Hematopoietic multipotent progenitor cell treated with erythropoietin and hydrocortisone succinate and interleukin-3 and kit ligand, for 4 days (in vitro differentiated cells): Measurements from ENCODE around the gene SENP5.
"Not testable (repeated sequence)": the region's sequence is repeated elsewhere in the genome, so short reads cannot be mapped to it uniquely, and the experiment has no call there.

ENCODE experiments used
- DNase-seq: peaks from one replicate; pipeline ENCODE4 v3.0.0-alpha.2; 2015

Gene SENP5

GRCh38 chr3:196942226-196942914, 74.7 kb downstream of the SENP5 start, which contains the start of gene NCBP2:
TSS of gene NCBP2 (minus strand) at chr3:196942528. CDS start at chr3:196942503, 25 bp downstream.
- DNase-seq: peak; percentile 99

GRCh38 chr3:196942915-196943277, 75.2 kb downstream of the SENP5 start:
- peak; percentile 46 for DNase-seq

GRCh38 chr3:196944037-196944790, 76.5 kb downstream of the SENP5 start:
- DNase-seq: not testable (repeated sequence)

- DNase-seq: peak; percentile 50
These were observed 79.6 kb downstream of the SENP5 start for GRCh38 chr3:196947136-196947859.

- DNase-seq: no peak
These were observed 80.2 kb downstream of the SENP5 start for GRCh38 chr3:196947860-196948441.

GRCh38 chr3:196948442-196949284, 80.9 kb downstream of the SENP5 start:
- peak; percentile 41 for DNase-seq

GRCh38 chr3:196949285-196949619, 81.5 kb downstream of the SENP5 start:
- no peak for DNase-seq

- no peak for DNase-seq
These were observed 82.0 kb downstream of the SENP5 start for GRCh38 chr3:196949750-196950149.

- no peak for DNase-seq
These were observed 83.7 kb downstream of the SENP5 start for GRCh38 chr3:196951371-196951770.

GRCh38 chr3:196954832-196955231, 87.1 kb downstream of the SENP5 start:
- no peak for DNase-seq

- DNase-seq: no peak
These were observed 94.6 kb downstream of the SENP5 start for GRCh38 chr3:196962108-196962929.

- no peak for DNase-seq
These were observed 95.4 kb downstream of the SENP5 start for GRCh38 chr3:196962930-196963630.

- no peak for DNase-seq
These were observed 95.9 kb downstream of the SENP5 start for GRCh38 chr3:196963631-196963953.

GRCh38 chr3:196965112-196965803, 97.5 kb downstream of the SENP5 start:
- no peak for DNase-seq

- no peak for DNase-seq
These were observed 98.1 kb downstream of the SENP5 start for GRCh38 chr3:196965804-196966173.

GRCh38 chr3:196966526-196967401, 99.0 kb downstream of the SENP5 start:
- no peak for DNase-seq

GRCh38 chr3:196967412-196968232, 99.9 kb downstream of the SENP5 start:
- DNase-seq: no peak
